ENCODE data around the gene BRD2. TPM values are rescaled to one million over a fixed set of nuclear protein-coding genes. Genes with fewer than 3 reads are reported as not detected.

Gene BRD2
- total and polyA plus RNA-seq, 9 of the 15 experiments (the other 6 are each of a cell fraction or from before 2014, with no cell fraction given): 19.0 to 252 (median 181) TPM

DNA sequence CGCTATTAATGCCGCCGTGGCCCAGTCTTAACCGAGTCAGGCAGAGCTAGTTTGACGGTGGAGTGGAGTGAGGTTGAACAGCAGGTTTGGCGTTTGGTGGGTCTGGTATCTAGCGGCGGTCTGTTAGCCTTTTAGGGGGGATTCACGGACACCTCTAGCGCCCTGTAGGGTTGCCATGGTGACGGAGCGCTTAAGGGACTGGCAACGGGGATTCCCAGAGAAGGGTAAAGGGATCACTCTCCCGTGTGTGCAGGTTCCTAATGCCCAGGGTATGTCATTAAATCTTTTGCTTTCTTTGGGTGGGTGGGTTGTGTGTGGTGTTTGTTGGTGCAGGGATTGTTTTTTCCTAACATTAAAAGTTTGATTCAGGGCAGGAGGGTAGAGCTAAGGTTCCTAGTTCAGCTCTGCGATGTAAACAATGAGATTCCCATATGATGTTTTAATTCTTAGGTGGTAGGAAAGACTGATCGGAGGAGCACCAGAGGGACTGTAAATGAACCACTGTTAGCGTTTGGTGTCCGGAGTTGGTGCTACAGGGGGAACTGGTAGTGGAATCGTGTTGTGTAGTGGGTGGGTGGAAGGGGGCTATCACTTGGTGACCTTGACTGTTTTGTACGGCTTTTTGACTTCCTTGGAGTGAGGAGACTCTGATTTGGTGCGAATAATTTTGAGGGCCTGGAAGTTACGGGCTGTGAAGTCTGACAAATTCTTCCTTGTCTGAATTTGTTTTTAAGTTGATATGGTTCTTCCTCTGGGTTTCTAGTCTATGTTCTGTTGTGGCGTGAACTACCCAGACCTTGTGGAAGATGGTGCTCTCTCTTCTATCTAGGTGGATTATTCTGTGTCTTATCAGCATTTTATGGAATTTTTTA lies 5.0 kb downstream of the BRD2 start (continued):
- TF ChIP-seq ZBTB11 (CRISPR knock-in tag; IDR thresholded peaks at IDR 0.05) (no peak), PYGO2 (tag; IDR thresholded peaks at IDR 0.05) (no peak), SREBF1 (IDR thresholded peaks at IDR 0.05; ENCODE audit: borderline replicate concordance, low read depth, low read length) (no peak), FOXA3 (CRISPR knock-in tag; conservative IDR thresholded peaks at IDR 0.05 in 1 of 2, IDR thresholded peaks at IDR 0.05 in 1 of 2) (no peak), SIN3B (IDR thresholded peaks at IDR 0.05; ENCODE audit: low read depth) (no peak), SRSF1 (IDR thresholded peaks at IDR 0.05; ENCODE audit: low read depth, low read length) (no peak), ZFP36 (IDR thresholded peaks at IDR 0.05; ENCODE audit: low read depth, low read length, partially characterized antibody) (no peak), ZNF23 (CRISPR knock-in tag; IDR thresholded peaks at IDR 0.05) (no peak), WHSC1 (IDR thresholded peaks at IDR 0.05; ENCODE audit: low read length) (no peak), MEF2A (IDR thresholded peaks at IDR 0.05; ENCODE audit: control insufficient read depth, low read depth, low read length) (no peak), YY1 (IDR thresholded peaks at IDR 0.05; ENCODE audit: borderline replicate concordance in 1 of 3, control insufficient read depth in 1 of 3, extremely low read depth in 1 of 3, insufficient read depth in 3 of 3, insufficient read length in 1 of 3, insufficient replicate concordance in 2 of 3, low read depth in 1 of 3, low read length in 2 of 3) (no peak), ZNF12 (CRISPR knock-in tag; IDR thresholded peaks at IDR 0.05) (no peak), STAT5A (IDR thresholded peaks at IDR 0.05; ENCODE audit: borderline replicate concordance, low read length) (0 out of 2 replicates have a peak, but pooled peaks have one; percentile 9), EWSR1 (IDR thresholded peaks at IDR 0.05; ENCODE audit: borderline replicate concordance, low read depth, partially characterized antibody) (no peak), ZNF445 (CRISPR knock-in tag; IDR thresholded peaks at IDR 0.05; ENCODE audit: low read depth) (no peak), ZNF197 (CRISPR knock-in tag; IDR thresholded peaks at IDR 0.05; ENCODE audit: low read depth) (no peak)
- TF ChIP-seq, protein P1, sequence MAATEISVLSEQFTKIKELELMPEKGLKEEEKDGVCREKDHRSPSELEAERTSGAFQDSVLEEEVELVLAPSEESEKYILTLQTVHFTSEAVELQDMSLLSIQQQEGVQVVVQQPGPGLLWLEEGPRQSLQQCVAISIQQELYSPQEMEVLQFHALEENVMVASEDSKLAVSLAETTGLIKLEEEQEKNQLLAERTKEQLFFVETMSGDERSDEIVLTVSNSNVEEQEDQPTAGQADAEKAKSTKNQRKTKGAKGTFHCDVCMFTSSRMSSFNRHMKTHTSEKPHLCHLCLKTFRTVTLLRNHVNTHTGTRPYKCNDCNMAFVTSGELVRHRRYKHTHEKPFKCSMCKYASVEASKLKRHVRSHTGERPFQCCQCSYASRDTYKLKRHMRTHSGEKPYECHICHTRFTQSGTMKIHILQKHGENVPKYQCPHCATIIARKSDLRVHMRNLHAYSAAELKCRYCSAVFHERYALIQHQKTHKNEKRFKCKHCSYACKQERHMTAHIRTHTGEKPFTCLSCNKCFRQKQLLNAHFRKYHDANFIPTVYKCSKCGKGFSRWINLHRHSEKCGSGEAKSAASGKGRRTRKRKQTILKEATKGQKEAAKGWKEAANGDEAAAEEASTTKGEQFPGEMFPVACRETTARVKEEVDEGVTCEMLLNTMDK (IDR thresholded peaks at IDR 0.05; ENCODE audit: borderline replicate concordance, insufficient read depth, low read depth, low read length, poor library complexity, severe bottlenecking): no peak

All from K562 (cell line).